GM23248 (cell line): ENCODE measurements around the gene STON2. TPM values are rescaled to one million over a fixed set of nuclear protein-coding genes. Genes with fewer than 3 reads are reported as not detected.
"Not testable (repeated sequence)": the region's sequence is repeated elsewhere in the genome, so short reads cannot be mapped to it uniquely, and the experiment has no call there.

ENCODE experiments used
- DNase-seq: peaks from one replicate; pipeline ENCODE4 v3.0.0-alpha.2; 2015
- H2AFZ ChIP-seq: fragments of 200-600 bp; sonication (generic); 2 replicates; pipeline ENCODE4 v1.6.1; 2016; ENCODE audit warnings: antibody characterized with exemption
- H3F3A ChIP-seq: fragments of 200-600 bp; sonication (generic); 2 replicates; pipeline ENCODE4 v1.6.1; 2016; ENCODE audit warnings: mild to moderate bottlenecking, antibody characterized with exemption, mixed run types; ENCODE audit not compliant: insufficient read depth
- H3K27ac ChIP-seq: fragments of 200-600 bp; sonication (generic); 2 replicates; pipeline ENCODE4 v1.5.1; 2016; ENCODE audit warnings: mild to moderate bottlenecking
- H3K27me3 ChIP-seq: fragments of 200-600 bp; sonication (generic); replicated peaks from 2 replicates; pipeline ENCODE4 v1.6.1; 2016; ENCODE audit warnings: mild to moderate bottlenecking; ENCODE audit not compliant: insufficient read depth
- H3K36me3 ChIP-seq: fragments of 200-600 bp; sonication (generic); 2 replicates; pipeline ENCODE4 v1.6.1; 2016; ENCODE audit warnings: low read depth, mild to moderate bottlenecking
- H3K4me1 ChIP-seq: fragments of 200-600 bp; sonication (generic); 2 replicates; pipeline ENCODE4 v1.6.1; 2016; ENCODE audit warnings: mild to moderate bottlenecking; ENCODE audit not compliant: insufficient read depth
- H3K4me2 ChIP-seq: fragments of 200-600 bp; sonication (generic); one replicate; pipeline ENCODE4 v1.6.1; 2016; ENCODE audit warnings: mild to moderate bottlenecking; ENCODE audit not compliant: unreplicated experiment
- H3K4me3 ChIP-seq: fragments of 200-600 bp; sonication (generic); 2 replicates; pipeline ENCODE4 v1.5.1; 2016; ENCODE audit warnings: mild to moderate bottlenecking
- H3K79me2 ChIP-seq: fragments of 200-600 bp; sonication (generic); 2 replicates; pipeline ENCODE4 v1.6.1; 2016; ENCODE audit warnings: mild to moderate bottlenecking; ENCODE audit not compliant: insufficient read depth
- H3K9ac ChIP-seq: fragments of 200-600 bp; sonication (generic); 2 replicates; pipeline ENCODE4 v1.6.1; 2016; ENCODE audit warnings: mild to moderate bottlenecking
- H3K9me2 ChIP-seq: fragments of 200-600 bp; sonication (generic); 2 replicates; pipeline ENCODE4 v1.6.1; 2016; ENCODE audit warnings: mixed run types, mild to moderate bottlenecking, moderate library complexity; ENCODE audit not compliant: insufficient read depth
- H3K9me3 ChIP-seq: fragments of 200-600 bp; sonication (generic); one replicate; pipeline ENCODE4 v1.6.1; 2017; ENCODE audit warnings: low read depth
- H4K20me1 ChIP-seq: fragments of 200-600 bp; sonication (generic); 2 replicates; pipeline ENCODE4 v1.6.0; 2016; ENCODE audit not compliant: insufficient read depth
- EZH2 ChIP-seq: fragments of 200-600 bp; sonication (generic); IDR thresholded peaks from 2 replicates; pipeline ENCODE4 v1.6.1; 2018; ENCODE audit warnings: antibody characterized with exemption, mild to moderate bottlenecking; ENCODE audit not compliant: insufficient read depth, poor library complexity, severe bottlenecking
- EZH2phosphoT487 ChIP-seq: fragments of 200-600 bp; sonication (generic); IDR thresholded peaks from 2 replicates; pipeline ENCODE4 v1.6.1; 2018; ENCODE audit warnings: antibody characterized with exemption, moderate library complexity, mild to moderate bottlenecking, low read depth; ENCODE audit not compliant: insufficient read depth
- WGBS, 2 experiments: methylation state at CpG; one replicate each; pipeline ENCODE4 v1.1.6; 2015 to 2017; ENCODE audit warnings: low lambda C conversion rate in 2 of 2, low coverage in 1 of 2; ENCODE audit errors: missing lambda C conversion rate in 2 of 2; 5-methylcytosine and 5-hydroxymethylcytosine counted together
- in situ Hi-C: fragments of 300-500 bp; cut with MboI; formaldehyde crosslinking; loops from 2 replicates; pipeline ENCODE4 v1.15.0; 2020
- polyA plus RNA-seq: library from polyadenylated mRNA; unstranded; fragments of >200 nt; fragmentation: Nextera tagmentation; extraction: Ambion mirVana; gene quantifications from 2 replicates; pipeline ENCODE4 v1.2.1, GENCODE V29; 2016
- total RNA-seq: library from RNA; depleted of rRNA; stranded (reverse); fragments of >200 nt; shearing (Covaris generic); gene quantifications from 2 replicates; pipeline ENCODE4 v1.2.3, GENCODE V29; 2014

The STON2 gene
- total and polyA plus RNA-seq, 2 experiments from 2014 or later: 0.14 TPM; not detected in 1

DNA sequence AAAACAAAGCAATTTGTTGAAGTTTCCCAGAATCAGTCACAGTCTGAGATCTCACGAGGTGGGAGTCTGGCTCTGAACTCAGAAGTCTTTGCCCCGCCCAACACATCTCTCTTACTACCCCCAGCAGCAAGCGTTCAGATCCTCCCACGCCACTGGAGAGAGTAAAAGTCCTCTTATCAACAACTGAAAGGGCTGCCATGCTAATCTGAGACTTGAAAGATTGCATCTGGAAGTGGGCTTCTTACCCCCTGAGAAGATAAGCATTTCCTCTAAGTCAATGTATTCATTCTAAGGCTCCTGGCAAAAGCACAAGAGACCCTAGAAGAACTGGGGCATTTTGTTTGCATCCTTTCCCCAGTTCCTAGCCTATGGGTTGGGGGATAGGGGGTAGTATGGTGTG is 34.1 kb upstream of the STON2 start:
- H3K27ac ChIP-seq: no peak overlapping the region
- H3K9me3 ChIP-seq: no peaks in the 10 kb centered on the region
- WGBS, 2 experiments: 29 to 39% methylated on average over 4 of the region's 4 CpGs
- H3K4me1 ChIP-seq: no peaks in the 10 kb centered on the region
- no peak overlapping the region for H3K4me3 ChIP-seq
- no peaks in the 10 kb centered on the region for H3K79me2 ChIP-seq
- H2AFZ ChIP-seq: no peak overlapping the region
- TF ChIP-seq EZH2phosphoT487: no peak
- TF ChIP-seq EZH2: no peak
- H3K9me2 ChIP-seq: no peaks in the 10 kb centered on the region
- no peak overlapping the region for H3K4me2 ChIP-seq
- no peak overlapping the region for H3K9ac ChIP-seq
- no peaks in the 10 kb centered on the region for H4K20me1 ChIP-seq
- in situ Hi-C loops: no loop called here
- no peaks in the 10 kb centered on the region for H3F3A ChIP-seq
- no peak for DNase-seq
- peaks cover 71% of the 10 kb centered on the region for H3K27me3 ChIP-seq
- H3K36me3 ChIP-seq: no peaks in the 10 kb centered on the region

DNA sequence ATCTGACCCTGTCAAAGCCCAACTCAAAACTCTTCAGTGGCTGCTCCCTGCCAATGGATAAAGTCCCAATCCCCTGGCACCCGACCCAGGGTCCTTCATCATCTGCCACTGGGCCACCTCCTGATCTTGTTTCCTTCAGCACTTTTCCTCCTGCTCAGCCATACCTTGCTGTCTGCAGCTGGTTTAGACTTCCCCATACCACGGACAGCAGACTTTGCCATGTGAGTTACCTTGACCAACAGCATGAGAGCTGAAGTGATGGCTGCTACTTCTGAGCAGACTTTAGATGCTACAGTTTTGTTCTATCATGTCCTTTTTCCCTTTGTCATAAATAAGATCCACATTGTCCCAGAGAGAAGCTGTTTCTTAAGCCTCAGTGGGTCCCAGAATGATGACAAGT is 33.3 kb upstream of the STON2 start:
- H3K9me3 ChIP-seq: no peaks in the 10 kb centered on the region
- H3K4me2 ChIP-seq: no peak overlapping the region
- in situ Hi-C loops: no loop called here
- no peaks in the 10 kb centered on the region for H3K79me2 ChIP-seq
- H3K27ac ChIP-seq: no peak overlapping the region
- H3K27me3 ChIP-seq: peaks cover 70% of the 10 kb centered on the region
- TF ChIP-seq EZH2phosphoT487: no peak
- TF ChIP-seq EZH2: no peak
- H3K4me1 ChIP-seq: no peaks in the 10 kb centered on the region
- H4K20me1 ChIP-seq: no peaks in the 10 kb centered on the region
- H3K9me2 ChIP-seq: no peaks in the 10 kb centered on the region
- DNase-seq: no peak
- H3K36me3 ChIP-seq: no peaks in the 10 kb centered on the region
- H3F3A ChIP-seq: no peaks in the 10 kb centered on the region
- no peak overlapping the region for H3K4me3 ChIP-seq
- 66 to 68% methylated on average over 2 of the region's 2 CpGs for WGBS, 2 experiments
- H3K9ac ChIP-seq: no peak overlapping the region
- H2AFZ ChIP-seq: no peak overlapping the region

DNA sequence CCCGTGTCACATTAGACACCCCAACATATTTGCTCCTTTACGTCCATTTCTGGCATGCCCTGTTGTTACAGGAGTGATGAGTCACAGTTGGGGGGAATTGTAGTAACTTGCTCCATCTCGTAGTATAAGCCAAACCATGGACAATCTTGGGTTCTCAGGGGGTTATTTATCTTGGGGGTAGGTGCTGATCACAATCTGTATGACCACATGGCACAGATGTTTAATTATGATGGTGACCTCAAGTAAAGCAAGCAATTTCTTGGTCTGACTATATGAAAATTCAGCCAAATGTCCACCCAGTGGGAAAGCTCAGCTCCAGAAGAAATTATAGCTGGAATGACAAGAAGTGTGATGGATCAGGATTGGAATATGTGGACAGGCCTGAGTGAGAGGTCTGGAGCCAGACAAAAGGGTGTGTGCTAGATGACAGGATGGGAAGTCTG is 32.1 kb upstream of the STON2 start:
- peak; percentile 33 for DNase-seq
- TF ChIP-seq EZH2 (no peak), EZH2phosphoT487 (no peak)
- WGBS, 2 experiments: 1 to 4% methylated on average over 3 of the region's 3 CpGs
- Histone ChIP-seq H3K27ac (no peak overlapping the region), H3K4me2 (no peak overlapping the region), H3F3A (no peaks in the 10 kb centered on the region), H3K79me2 (no peaks in the 10 kb centered on the region), H3K9me3 (no peaks in the 10 kb centered on the region), H3K9me2 (no peaks in the 10 kb centered on the region), H4K20me1 (no peaks in the 10 kb centered on the region), H2AFZ (no peak overlapping the region), H3K4me3 (no peak overlapping the region), H3K4me1 (no peaks in the 10 kb centered on the region), H3K36me3 (no peaks in the 10 kb centered on the region), H3K9ac (no peak overlapping the region), H3K27me3 (peaks cover 68% of the 10 kb centered on the region)
- in situ Hi-C loops: no loop called here

DNA sequence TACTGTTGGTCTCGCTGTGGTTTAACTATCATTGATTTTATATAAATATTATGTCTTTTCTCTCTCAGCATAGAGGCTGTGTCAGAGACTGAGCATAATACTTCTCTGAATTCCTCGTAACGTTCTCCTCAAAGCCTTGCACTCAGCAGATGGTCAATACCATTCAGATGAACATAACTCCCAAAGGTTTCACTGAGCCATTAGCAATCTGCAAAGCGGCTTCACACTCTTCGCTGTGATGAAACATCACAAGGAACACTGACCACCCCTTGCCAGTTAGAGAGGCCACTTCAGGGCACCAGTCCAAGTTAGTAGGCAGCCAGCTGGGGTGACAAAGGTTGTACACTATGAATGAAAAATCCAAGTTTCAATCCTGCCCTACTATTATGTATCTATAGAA is 30.1 kb upstream of the STON2 start:
- no peak overlapping the region for H3K27ac ChIP-seq
- H3K9me3 ChIP-seq: no peaks in the 10 kb centered on the region
- H3K9me2 ChIP-seq: no peaks in the 10 kb centered on the region
- no peak overlapping the region for H3K4me2 ChIP-seq
- H2AFZ ChIP-seq: no peak overlapping the region
- H3K27me3 ChIP-seq: peaks cover 58% of the 10 kb centered on the region
- no peak for TF ChIP-seq EZH2
- TF ChIP-seq EZH2phosphoT487: no peak
- DNase-seq: no peak
- no peak overlapping the region for H3K4me3 ChIP-seq
- H4K20me1 ChIP-seq: no peaks in the 10 kb centered on the region
- H3K9ac ChIP-seq: no peak overlapping the region
- no peaks in the 10 kb centered on the region for H3F3A ChIP-seq
- no peaks in the 10 kb centered on the region for H3K79me2 ChIP-seq
- no peaks in the 10 kb centered on the region for H3K36me3 ChIP-seq
- WGBS, 2 experiments: 69 to 70% methylated on average over 5 of the region's 5 CpGs
- in situ Hi-C loops: no loop called here
- no peaks in the 10 kb centered on the region for H3K4me1 ChIP-seq

DNA sequence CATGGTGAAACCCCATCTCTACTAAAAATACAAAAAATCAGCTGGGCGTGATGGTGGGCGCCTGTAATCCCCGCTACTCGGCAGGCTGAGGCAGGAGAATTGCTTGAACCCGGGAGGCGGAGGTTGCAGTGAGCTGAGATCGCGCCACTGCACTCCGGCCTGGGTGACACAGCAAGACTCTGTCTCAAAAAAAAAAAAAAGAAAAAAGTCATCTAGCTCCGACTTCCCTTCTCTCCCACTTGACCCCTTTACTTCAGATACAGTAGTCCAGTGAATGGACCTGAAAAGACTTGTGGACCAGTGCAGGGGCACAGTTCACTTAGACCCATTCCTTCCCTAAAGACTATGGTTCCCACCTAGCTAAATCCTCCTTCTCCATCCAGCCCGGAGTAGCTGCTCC is 29.6 kb upstream of the STON2 start:
- H2AFZ ChIP-seq, H3K4me2 ChIP-seq, H3K9ac ChIP-seq, DNase-seq, H3K36me3 ChIP-seq, in situ Hi-C loops, H4K20me1 ChIP-seq, H3K4me1 ChIP-seq, H3K79me2 ChIP-seq, H3K9me2 ChIP-seq, H3K4me3 ChIP-seq, H3K27ac ChIP-seq, H3K9me3 ChIP-seq, H3F3A ChIP-seq: not testable (repeated sequence)
- H3K27me3 ChIP-seq: peaks cover 58% of the 10 kb centered on the region
- WGBS, 2 experiments: 79 to 87% methylated on average over 11 of the region's 11 CpGs
